Measurements from ENCODE around the gene KCNK3.

KCNK3 gene

DNA sequence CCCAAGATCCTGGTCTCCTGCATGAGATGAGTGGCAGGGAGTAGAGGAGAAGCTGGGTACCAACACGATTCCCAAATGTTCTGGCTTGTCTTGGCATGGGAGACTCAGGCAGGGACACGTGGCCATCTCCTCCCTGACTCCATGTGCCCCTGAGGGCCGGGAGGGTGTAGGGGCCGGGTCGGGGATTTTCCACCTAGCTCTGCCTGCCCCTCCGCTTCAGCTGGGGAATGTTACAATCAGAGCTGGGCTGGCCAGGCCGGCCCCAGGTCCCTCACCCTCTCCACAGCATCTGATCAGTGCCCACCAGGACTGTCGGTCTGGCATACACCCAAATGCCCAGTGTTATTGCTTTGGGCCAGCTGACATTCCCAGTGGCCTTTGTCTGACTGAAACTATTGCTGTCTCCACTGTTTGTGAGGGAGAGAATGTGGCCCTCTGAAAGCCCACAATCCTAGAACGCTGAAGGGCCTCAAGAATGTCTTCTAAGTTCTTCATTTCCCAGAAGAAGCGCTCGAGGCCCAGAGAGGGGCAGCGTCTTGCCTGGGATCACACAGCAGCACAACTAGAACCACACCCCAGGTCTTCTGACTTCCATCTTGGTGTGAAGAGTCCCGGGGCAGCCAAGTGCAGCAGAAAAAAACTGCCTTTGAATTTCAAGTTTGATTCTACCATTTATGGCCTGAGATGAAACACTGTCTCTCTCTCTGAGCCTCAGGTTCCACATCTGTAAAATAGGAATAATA is 23.2 kb downstream of the KCNK3 start:
- no peak for DNase-seq

GRCh38 chr2:26716340-26716739 is 23.8 kb downstream of the KCNK3 start:
- no peak for DNase-seq

DNA sequence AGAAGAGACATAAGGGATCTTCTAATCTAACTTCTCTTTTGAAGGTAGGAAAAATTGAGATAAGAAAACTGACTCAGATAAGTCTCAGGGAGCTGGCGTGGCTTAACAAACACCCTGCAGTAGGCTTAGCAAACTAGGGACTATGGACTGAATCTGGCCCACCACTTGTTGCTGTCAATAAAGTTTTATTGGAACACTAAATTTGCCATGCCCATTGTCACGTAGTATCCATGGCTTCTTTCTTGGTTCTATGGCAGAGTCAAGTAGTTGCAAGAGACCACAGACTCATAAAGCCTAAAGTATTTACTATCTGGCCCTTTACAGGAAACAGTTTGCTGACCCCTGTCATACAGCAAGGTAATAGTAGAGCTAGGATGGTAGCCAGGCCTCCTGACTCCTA is 24.2 kb downstream of the KCNK3 start:
- DNase-seq, result no peak

- DNase-seq, result no peak
These were observed 24.8 kb downstream of the KCNK3 start for GRCh38 chr2:26717362-26717761.

DNA sequence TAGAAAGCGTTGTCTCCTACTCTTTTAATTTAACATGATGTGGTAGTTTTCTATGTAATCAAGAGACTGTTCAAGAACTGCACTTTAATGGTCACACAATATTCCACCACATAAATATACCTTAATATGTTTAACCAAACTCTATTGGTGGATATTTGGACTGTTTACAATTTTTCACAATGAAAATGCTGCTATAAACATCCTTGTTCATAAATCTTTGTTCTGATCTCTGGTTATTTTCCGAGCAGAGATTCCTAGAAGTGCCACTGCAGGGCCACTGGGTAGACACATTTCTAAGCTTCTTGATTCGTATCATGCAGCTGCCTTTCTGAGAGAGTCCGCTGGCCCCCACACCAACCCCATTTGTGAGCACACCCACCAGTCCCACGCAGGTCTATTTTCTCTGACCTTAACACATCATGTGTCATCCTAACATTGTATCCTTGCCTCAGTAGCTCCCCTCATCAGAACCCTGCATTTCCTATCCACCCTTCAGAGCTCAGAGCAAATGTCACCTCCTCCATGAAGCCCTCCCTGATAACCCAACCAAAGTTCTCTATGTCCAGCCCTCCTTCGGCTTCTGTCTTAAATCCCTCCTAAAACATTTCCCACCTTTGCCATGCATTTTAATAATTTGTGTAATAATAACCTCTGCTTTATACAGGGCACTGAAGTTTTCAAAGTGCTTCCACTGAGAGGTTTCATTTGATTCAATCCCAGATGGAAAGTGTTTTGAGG is 26.6 kb downstream of the KCNK3 start:
- DNase-seq, result no peak

DNA sequence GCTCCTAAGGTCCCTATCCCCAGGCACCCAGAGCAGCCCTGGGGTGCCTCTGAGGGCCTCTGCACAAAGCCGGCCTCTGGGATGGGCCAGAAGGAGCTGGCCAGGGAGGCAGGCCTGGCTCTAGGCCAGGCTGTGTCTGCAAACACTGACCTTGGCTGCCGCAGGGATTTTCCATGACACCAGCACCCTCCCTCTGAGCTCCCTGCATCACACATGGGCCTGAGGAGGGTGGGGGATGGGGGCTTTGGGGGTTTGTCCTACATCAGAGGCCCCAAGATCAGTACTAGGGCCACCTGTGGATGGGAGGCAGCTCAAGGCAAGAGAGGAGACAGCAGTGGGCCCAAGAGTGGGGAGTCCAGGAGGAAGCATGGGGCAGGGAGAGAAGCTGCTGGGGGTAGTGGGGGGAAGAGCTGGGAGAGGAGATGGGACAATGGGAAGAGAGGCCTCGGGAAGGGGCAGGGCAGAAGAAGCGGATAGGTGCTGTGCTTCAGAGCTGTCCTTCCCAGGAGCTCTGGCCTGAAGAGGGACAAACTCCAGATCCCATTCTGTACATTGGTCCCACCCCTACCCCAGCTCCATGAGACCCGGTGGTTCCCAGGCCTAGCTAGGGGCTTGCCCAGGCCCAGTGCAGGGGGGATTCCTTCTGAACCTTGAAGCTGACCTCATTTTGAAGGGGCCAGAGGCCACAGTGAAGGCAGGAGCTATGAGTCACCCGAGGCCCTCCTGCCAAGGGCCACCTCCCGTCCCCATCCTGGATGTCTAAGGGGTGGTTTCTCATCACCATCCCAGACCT is 28.0 kb downstream of the KCNK3 start:
- DNase-seq, result peak; percentile 70

- no peak for DNase-seq
These were observed 28.9 kb downstream of the KCNK3 start for GRCh38 chr2:26721115-26722032.

DNA sequence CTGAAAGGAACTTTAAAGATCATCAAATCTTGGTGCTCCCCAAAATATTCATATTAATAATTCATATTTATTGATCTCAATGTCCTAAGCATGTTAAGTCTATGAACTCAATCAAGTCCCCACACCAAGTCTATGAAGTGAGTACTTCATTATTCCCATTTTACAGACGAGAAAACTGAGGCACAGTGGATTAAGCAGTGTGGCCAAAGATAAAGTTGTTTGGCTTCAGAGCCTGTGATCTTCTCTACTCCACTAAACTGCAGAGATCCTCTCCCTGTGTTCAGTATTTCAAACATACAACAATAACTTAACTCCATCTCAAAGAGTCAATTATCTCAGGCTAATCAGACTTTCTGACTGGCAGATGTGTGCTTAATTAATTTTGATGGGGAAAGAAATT is 29.8 kb downstream of the KCNK3 start:
- no peak for DNase-seq

DNA sequence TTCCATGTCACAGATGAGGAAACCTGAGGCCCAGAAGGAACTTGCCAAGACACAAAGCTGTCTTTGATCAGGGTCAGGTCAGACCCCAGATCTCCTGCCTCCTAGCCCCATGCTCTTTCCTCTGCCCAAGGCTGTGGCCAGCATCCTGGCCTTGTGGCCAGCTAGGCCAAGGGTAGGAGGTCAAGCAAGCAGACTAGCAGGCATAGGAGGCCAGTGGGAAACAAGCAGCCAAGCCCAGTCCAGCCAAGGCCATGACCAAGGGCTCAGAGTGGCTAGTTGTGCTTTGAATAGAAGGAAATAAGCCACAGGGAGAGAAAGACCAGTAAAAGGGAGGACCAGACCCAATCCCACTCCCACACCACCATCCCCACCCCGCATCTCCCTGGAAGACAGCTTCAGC is 30.4 kb downstream of the KCNK3 start:
- no peak for DNase-seq

DNA sequence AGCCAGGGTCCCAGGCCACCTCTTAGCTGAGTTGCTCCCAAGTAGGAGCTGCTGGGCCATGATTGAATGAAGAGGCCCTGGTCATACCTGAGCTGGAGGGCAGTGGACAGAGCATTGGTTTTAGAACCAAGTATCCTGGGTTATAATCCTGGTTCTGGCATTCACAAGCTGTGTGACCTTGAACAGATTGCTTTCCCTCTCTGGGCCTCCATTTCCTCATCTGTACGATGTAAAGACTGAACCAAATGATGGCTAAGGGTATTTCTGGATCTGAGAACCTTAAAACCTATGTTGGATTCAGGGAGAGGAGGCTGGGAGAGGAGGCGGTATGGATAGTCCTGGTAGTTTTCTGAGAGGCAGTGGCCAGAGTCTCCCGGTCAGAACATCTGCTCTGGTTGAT is 31.0 kb downstream of the KCNK3 start:
- no peak for DNase-seq

DNA sequence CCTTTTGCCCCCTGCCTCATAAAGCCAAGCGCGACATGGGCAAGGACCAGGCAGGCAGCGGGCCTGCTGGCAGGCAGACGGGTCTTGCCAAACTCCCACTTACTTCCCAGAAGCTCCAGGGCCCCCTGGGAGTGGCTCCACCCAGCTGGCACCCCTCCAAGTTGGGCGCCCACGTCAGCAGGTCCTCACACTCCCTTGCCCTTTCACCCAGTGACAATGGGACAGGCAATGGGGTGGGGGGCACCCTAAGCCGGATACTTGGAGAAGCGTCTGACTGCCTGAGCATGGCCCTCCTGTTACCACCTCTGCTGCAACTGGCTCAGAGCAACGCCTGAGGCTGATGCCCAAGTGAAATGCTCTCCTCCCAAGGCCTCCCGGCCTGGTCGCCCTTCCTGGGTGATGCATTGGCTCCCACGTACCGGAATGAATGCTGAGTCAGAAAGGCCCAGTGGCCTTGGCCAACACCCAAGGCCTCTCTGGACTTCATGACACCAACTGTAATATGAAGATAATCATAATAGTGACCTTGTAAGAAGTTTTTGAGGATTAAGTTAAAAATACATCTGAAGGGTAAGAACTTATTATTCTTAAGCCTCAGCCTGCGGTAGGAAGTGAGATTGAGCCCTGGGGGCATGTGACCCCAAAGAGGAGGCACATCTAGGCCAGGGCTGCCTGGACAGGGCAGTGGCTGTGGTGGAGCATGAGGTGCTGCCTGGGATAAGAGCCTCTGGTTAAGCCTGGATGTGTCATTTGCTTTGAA is 31.6 kb downstream of the KCNK3 start:
- DNase-seq, result no peak

DNA sequence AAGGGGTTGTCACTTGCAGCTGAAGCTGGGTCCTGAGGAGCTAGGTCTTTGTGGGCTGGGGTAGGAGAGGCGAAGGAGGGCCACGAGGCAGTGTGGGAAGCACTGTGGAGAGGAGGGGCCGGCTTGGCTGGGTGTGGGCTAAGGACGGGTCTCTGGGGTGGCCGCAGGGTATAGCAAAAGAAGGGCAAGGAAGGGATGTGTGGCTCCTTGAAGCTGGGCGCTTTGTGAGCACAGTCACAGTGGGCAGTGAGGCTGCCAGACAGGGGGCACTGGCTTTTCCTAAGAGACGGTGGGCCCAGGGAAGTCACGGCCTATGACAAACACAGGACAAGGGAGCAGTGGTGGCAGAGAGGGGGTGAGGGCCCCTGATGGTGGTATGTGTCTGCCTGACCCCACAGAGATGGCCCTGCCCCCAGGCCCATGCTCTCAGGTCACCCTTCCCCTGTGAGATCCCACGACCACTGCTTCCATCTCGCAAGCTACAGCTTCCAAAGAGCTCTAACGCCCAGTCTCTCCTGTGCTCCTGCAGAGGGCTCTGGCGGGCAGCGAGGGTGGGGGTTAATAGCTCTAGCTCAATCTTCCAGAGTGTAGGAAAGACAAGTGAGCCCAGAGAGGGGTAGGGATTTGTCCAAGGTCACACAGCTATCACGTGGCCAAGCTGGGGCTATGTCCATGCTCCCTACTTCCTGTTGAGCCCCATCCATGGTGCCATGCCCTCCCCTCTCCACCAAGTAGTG is 32.4 kb downstream of the KCNK3 start:
- no peak for DNase-seq

DNA sequence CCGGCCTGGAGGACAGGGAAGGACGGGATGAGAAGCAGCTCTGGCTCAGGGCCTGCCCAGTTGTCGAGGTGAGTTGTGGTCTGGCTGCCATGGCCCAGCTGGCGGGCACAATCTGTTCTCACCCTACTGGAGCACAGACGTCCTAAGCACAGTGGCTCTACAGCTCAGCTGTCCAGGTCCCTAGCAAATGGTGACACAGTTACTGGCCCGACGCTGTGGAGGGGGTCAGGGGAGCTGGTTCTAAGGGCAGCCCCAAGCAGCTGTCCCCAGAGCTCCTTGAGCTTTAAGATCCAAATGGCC is 32.9 kb downstream of the KCNK3 start:
- no peak for DNase-seq

- no peak for DNase-seq
These were observed 33.7 kb downstream of the KCNK3 start for GRCh38 chr2:26726228-26726627.

DNA sequence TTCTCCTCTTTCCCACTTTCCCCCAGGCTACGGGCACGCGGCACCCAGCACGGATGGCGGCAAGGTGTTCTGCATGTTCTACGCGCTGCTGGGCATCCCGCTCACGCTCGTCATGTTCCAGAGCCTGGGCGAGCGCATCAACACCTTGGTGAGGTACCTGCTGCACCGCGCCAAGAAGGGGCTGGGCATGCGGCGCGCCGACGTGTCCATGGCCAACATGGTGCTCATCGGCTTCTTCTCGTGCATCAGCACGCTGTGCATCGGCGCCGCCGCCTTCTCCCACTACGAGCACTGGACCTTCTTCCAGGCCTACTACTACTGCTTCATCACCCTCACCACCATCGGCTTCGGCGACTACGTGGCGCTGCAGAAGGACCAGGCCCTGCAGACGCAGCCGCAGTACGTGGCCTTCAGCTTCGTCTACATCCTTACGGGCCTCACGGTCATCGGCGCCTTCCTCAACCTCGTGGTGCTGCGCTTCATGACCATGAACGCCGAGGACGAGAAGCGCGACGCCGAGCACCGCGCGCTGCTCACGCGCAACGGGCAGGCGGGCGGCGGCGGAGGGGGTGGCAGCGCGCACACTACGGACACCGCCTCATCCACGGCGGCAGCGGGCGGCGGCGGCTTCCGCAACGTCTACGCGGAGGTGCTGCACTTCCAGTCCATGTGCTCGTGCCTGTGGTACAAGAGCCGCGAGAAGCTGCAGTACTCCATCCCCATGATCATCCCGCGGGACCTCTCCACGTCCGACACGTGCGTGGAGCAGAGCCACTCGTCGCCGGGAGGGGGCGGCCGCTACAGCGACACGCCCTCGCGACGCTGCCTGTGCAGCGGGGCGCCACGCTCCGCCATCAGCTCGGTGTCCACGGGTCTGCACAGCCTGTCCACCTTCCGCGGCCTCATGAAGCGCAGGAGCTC is 35.4 kb downstream of the KCNK3 start:
- no peak for DNase-seq

- DNase-seq, result no peak
These were observed 36.8 kb downstream of the KCNK3 start for GRCh38 chr2:26729311-26729710.

GRCh38 chr2:26730549-26731344 is 38.2 kb downstream of the KCNK3 start:
- DNase-seq, result no peak

DNA sequence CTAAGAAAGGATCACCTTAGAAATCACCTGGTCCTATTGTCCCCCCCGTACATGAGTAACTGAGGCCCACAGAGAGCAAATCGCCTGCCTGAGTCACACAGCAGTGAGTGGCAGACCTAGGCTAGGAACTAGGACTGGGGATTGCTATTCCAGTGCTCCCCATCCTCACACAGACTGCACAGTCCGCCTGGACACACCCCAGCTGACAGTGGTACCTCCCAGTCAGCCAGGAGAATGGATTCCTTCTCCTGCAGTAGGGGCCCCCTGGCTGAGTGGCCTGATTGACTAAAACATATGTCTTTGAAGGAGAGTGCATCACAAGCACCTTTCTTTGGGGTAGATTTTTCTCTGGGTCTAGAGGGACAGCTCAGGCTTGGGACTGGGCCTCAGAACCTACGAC is 39.2 kb downstream of the KCNK3 start:
- DNase-seq, result no peak

DNA sequence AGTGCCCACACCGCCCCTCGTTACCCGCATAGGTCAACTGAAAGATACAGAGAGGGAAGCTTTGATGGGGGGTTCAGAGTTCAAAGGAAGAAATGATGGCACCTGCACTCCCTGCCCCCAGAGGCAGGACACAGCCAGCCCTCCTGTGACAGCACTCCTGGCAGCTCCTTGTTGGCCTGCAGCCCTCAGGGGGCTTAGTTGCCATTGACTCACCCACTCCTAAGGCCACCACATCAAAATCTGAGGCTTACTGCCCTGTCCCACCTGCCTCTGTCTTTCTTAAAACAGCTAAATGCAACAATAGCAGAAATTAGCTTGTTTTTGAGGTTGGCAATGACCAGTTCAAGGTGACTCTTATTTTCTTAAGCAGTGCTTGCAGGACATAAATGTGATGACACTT is 39.9 kb downstream of the KCNK3 start:
- DNase-seq, result no peak

Measured in NCI-H1092 treated with DMSO at 0.1 percent for 48 hours (cell line).